Adrenal gland (tissue), 12 donors: Measurements from ENCODE around the gene WDR62. TPM values are rescaled to one million over a fixed set of nuclear protein-coding genes. Genes with fewer than 3 reads are reported as not detected.
"Not testable (repeated sequence)": the region's sequence is repeated elsewhere in the genome, so short reads cannot be mapped to it uniquely, and the experiment has no call there.

Experiments
- DNase-seq, 7 donors: peaks; one replicate each; pipeline ENCODE4 v3.0.0-alpha.2; 2019 to 2020
- H3K27ac ChIP-seq, 5 donors: fragments of 200-600 bp; sonication (generic) in 4 of 5; 1 replicate in 3 of 5; 2 replicates in 2 of 5; pipeline versions ENCODE4 v1.5.1 to v1.8.0; 2016 to 2020; ENCODE audit warnings: mild to moderate bottlenecking in 1 of 5
- H3K27me3 ChIP-seq: fragments of 200-600 bp; 2 replicates; pipeline ENCODE4 v1.8.0; 2021
- H3K36me3 ChIP-seq, 2 donors: fragments of 200-600 bp; replicated peaks in 1 of 2; 1 replicate in 1 of 2; 2 replicates in 1 of 2; pipeline versions ENCODE4 v1.5.1 to v1.8.0; 2018 to 2022
- H3K4me1 ChIP-seq, 2 donors: fragments of 200-600 bp; replicated peaks in 1 of 2; 1 replicate in 1 of 2; 2 replicates in 1 of 2; pipeline versions ENCODE4 v1.5.1 to v1.8.0; 2018 to 2021
- H3K4me3 ChIP-seq, 4 donors: fragments of 200-600 bp; sonication (generic) in 3 of 4; one replicate each; pipeline ENCODE4 v1.5.1; 2016 to 2018
- H3K9me3 ChIP-seq, 3 donors: fragments of 200-600 bp; sonication (generic) in 1 of 3; replicated peaks in 1 of 3; 1 replicate in 2 of 3; 2 replicates in 1 of 3; pipeline versions ENCODE4 v1.5.1 to v1.8.0; 2016 to 2021
- POLR2A ChIP-seq, 2 donors: fragments of 450-650 bp; IDR thresholded peaks; one replicate each; pipeline ENCODE4 v1.6.1; 2017; ENCODE audit warnings: antibody characterized with exemption in 2 of 2, mild to moderate bottlenecking in 2 of 2, moderate library complexity in 1 of 2
- WGBS, 4 donors: extraction: QIAGEN DNeasy Blood & Tissue Kit in 2 of 4; methylation state at CpG; one replicate each; pipeline versions ENCODE4 v1.1.5 to v1.1.7; 2013 to 2017; 5-methylcytosine and 5-hydroxymethylcytosine counted together
- intact Hi-C, 2 donors: fragments of 100-400 bp; cut with DNase I; formaldehyde crosslinking; loops; one replicate each; pipeline versions ENCODE4 v1.14.1 to v1.15.0; 2022 to 2023
- polyA plus RNA-seq, 3 donors: library from polyadenylated mRNA; stranded (reverse); fragments of 200-250 nt in 2 of 3; fragments of 350-450 nt in 1 of 3; fragmentation: Illumina TruSeq in 1 of 3; extraction: RNeasy Lipid Tissue Mini Kit (QIAGEN cat#74804) in 1 of 3; gene quantifications; one replicate each; pipeline ENCODE4 v1.2.3, GENCODE V29; 2013 to 2014
- total RNA-seq, 9 donors: library from RNA; depleted of rRNA in 4 of 9; stranded (reverse); fragments of >200 nt in 4 of 9; fragments of 120-200 nt in 1 of 9; fragmentation: NEBNext Ultra II Directional in 1 of 9; extraction: Animal tissue kit (Norgen Biotek cat#: 25700) in 1 of 9; gene quantifications; one replicate each; pipeline versions ENCODE4 v1.1.0 to v1.2.4, GENCODE V29; 2013 to 2023
- TF ChIP-seq, protein P1 (sequence below), 6 experiments: fragments of 450-650 bp in 4 of 6; fragments of 200-600 bp in 2 of 6; sonication (generic) in 1 of 6; IDR thresholded peaks; 1 replicate in 5 of 6; 2 replicates in 1 of 6; pipeline versions ENCODE4 v1.5.1 to v1.8.0; 2016 to 2021; ENCODE audit warnings: antibody characterized with exemption in 6 of 6, mild to moderate bottlenecking in 2 of 6, moderate library complexity in 1 of 6
- donor health status: healthy with polysubstance abuse.
- donor health status: Bipolar disorder and iron deficiency.
- donor health status: DM: yes; HTN: yes; CAD: no.
- donor health status: DM: no; HTN: no; CAD: no.
- donor health status: DM: no; HTN: no; CAD: no.
- donor health status: DM: yes; HTN: yes; CAD: no.

Gene WDR62
- total and polyA plus RNA-seq, 12 donors, result 0.12 to 2.0 (median 0.70) TPM; not detected in 1

DNA sequence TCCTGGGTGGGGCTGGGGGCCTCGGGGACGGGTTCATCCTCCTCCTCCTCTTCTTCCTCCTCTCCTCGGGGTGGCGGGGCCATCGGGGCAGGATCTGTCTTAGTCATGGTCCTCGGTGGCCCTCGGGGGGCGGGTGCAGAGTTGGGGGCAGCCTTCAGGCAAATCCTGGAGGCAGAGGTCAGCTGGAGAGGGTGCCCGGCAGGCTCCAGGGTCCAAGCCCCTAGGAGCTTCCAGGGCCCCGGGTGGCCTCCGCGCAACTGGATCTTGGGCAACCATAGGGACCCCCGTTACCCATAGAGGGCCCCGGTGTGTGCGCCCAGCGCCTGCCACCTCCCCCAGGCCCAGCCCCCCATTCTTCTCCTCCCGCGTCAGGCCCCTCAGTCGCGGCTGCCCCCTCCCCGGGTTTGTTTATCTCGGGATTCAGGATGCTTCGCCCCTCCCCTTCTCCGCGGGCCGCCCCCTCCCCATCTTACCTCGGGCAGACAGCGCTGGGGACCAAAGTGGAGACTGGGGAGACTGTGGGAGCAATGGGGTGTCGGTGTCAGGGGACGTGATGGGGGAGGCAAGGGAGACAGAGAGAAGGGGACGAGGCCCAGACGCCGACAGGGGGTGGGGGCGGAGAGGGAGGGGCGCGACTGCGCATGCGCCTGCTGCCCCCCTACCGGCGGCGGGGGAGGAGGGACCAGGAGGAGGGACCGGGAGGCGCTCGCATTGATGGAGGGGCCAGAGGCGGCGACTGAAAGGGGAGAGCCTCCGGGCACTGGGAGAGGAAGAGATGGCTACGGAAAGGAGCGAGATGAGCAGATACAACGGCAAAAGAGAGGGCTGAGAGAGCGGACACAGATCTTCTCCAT is 22.2 kb upstream of the WDR62 start, which contains the start of gene CLIP3:
TSS of gene CLIP3 (minus strand) at position 623 of the 854 bp plus-strand sequence. CDS start at position 107, 516 bp downstream.
- TF ChIP-seq, protein P1, sequence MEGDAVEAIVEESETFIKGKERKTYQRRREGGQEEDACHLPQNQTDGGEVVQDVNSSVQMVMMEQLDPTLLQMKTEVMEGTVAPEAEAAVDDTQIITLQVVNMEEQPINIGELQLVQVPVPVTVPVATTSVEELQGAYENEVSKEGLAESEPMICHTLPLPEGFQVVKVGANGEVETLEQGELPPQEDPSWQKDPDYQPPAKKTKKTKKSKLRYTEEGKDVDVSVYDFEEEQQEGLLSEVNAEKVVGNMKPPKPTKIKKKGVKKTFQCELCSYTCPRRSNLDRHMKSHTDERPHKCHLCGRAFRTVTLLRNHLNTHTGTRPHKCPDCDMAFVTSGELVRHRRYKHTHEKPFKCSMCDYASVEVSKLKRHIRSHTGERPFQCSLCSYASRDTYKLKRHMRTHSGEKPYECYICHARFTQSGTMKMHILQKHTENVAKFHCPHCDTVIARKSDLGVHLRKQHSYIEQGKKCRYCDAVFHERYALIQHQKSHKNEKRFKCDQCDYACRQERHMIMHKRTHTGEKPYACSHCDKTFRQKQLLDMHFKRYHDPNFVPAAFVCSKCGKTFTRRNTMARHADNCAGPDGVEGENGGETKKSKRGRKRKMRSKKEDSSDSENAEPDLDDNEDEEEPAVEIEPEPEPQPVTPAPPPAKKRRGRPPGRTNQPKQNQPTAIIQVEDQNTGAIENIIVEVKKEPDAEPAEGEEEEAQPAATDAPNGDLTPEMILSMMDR (IDR thresholded peaks at IDR 0.05), result peak in 3 of 6 experiments; percentile 9 to 29 (median 26)
- TF ChIP-seq POLR2A (IDR thresholded peaks at IDR 0.05), result no peak
- no peaks in the 10 kb centered on the region for H3K4me1 ChIP-seq
- H3K36me3 ChIP-seq, result no peaks in the 10 kb centered on the region
- DNase-seq, result peak in 4 of 7 donors; percentile 16 to 75 (median 48)
- intact Hi-C loops, result no loop called here
- peak within 1 kb of the TSS in 2 of 5 donors; percentile 49 to 62 for H3K27ac ChIP-seq
- 1 to 5% (median 4%) methylated on average over 17 to 51 of the region's 51 CpGs for WGBS, 4 donors
- H3K4me3 ChIP-seq, result peak within 1 kb of the TSS in 2 of 4 donors; percentile 1 to 54
- H3K9me3 ChIP-seq, result no peaks in the 10 kb centered on the region
- no peaks in the 10 kb centered on the region for H3K27me3 ChIP-seq

DNA sequence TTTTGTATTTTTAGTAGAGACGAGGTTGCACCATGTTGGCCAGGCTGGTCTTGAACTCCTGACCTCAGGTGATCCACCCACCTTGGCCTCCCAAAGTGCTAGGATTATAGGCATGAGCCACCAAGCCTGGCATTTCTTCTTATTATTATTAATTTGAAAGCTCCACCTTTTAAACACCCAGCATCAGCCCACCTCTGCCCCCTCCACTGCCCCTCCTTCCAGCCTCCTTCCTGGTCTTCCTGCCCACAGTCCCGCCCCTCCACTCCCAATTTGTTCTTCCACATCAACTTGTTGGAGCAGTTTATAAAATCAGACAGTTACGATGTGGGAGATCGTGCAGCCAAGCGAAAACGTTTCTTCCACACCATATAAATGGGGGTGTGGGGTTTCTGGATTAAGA is 14.2 kb upstream of the WDR62 start:
- TF ChIP-seq, protein P1 (IDR thresholded peaks at IDR 0.05), result no peak
- no peak for TF ChIP-seq POLR2A (IDR thresholded peaks at IDR 0.05)
- Histone ChIP-seq H3K4me3 (no peak overlapping the region), H3K9me3 (no peaks in the 10 kb centered on the region), H3K36me3 (peaks cover 0 to 7% of the 10 kb centered on the region in 2 donors), H3K27me3 (no peaks in the 10 kb centered on the region), H3K27ac (no peak overlapping the region), H3K4me1 (no peaks in the 10 kb centered on the region)
- DNase-seq, result no peak
- WGBS, 4 donors, result 89 to 93% (median 91%) methylated on average over 6 of the region's 6 CpGs
- intact Hi-C loops, result no loop called here

DNA sequence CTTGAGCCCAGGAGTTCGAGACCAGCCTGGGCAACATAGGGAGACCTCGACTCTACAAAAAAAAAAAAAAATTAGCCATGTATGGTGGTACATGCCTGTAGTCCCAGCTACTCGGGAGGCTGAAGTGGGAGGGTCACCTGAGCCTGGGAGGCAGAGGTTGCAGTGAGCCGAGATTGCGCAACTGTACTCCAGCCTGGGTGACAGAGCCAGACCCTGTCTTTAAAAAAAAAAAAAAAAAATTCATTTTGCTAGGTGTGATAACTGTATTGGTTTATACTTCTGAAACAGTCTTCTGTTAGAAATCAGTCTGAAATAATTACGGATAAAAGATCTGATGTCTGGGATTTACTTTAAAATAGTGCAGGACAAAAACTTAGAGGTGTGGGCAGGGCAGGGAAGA is 13.6 kb upstream of the WDR62 start:
- H3K4me3 ChIP-seq, H3K9me3 ChIP-seq, H3K36me3 ChIP-seq, H3K27me3 ChIP-seq, H3K4me1 ChIP-seq, DNase-seq, intact Hi-C loops: not testable (repeated sequence)
- peak overlapping the region in 2 of 5 donors; percentile 55 to 57 for H3K27ac ChIP-seq
- WGBS, 4 donors, result 90 to 93% (median 92%) methylated on average over 6 of the region's 6 CpGs

DNA sequence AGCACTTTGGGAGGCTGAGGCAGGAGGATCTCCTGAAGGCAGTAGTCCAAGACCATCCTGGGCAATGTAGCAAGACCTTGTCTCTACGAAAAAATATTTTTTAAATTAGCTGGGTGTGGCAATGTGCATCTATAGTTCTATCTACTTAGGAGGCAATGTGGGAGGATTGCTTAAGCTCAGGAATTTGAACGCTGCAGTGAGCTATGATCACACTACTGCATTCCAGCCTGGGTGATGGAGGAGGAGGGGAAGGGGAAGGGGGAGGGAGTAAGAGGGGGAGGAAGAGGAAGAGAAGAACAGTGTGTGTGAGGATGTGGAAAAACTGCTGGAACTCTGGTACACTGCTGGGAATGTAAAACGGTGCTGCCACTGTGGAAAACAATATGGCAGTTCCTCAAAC is 12.9 kb upstream of the WDR62 start:
- Histone ChIP-seq H3K4me3 (no peak overlapping the region), H3K4me1 (no peaks in the 10 kb centered on the region), H3K27me3 (no peaks in the 10 kb centered on the region), H3K9me3 (no peaks in the 10 kb centered on the region), H3K36me3 (peaks cover 0 to 7% of the 10 kb centered on the region in 2 donors), H3K27ac (peak overlapping the region in 2 of 5 donors; percentile 55 to 57)
- no peak for TF ChIP-seq POLR2A (IDR thresholded peaks at IDR 0.05)
- TF ChIP-seq, protein P1 (IDR thresholded peaks at IDR 0.05), result no peak
- DNase-seq, result peak in 1 of 7 donors; percentile 12
- 41 to 56% (median 53%) methylated on average over 3 of the region's 3 CpGs for WGBS, 4 donors
- intact Hi-C loops, result no loop called here
